ENCODE results near the gene RHBDF2. TPM values are rescaled to one million over a fixed set of nuclear protein-coding genes. Genes with fewer than 3 reads are reported as not detected.

RHBDF2 gene
- total and polyA plus RNA-seq, 12 donors = 6.5 to 33.1 (median 9.8) TPM

DNA sequence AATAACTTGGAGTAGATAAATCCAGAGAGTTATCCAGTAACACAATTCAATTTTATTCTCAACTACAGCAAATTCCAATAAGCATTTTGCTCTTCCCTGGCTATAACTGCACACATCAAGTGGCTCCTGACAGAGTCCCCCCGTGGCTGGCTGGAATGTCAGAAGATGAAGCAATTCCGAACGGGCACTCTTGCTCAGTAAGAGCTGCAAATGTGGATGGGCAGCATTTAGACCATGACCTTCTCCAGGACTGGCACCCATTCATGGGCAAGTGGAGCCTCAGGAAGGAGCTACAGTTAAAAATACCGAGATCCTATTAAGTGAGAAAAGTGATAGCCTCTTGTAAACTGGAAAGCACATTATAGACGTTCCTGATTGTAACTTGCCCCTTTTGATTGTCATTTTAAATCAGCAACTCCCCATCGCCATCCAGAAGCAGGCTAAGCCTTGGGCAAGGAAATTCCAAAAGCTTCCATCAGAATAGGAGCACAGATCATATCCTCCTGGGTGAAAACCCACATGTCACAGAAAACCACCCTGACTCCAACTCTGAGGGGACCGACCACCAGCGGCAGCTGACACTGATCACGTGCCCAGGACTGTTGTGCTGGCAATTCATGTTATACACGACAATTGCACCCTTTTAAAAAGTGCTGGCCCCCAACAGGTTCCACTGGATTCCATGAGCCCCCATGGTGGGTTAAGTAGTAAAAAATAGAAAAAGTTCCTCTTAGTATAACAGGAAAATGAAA lies 55.4 kb downstream of the RHBDF2 start:
- no peak for DNase-seq
- Histone ChIP-seq H3K27ac (peak overlapping the region in 9 of 10 donors; percentile 29 to 94 (median 76)), H3K36me3 (no peaks in the 10 kb centered on the region), H3K27me3 (no peaks in the 10 kb centered on the region), H3K4me3 (peak overlapping the region in 1 of 10 donors; percentile 6), H3K4me1 (peaks cover under 1 to 95% (median 71%) of the 10 kb centered on the region in 9 donors), H3K9me3 (no peaks in the 10 kb centered on the region)
- ATAC-seq = peak in 3 of 8 donors; percentile 22 to 62 (median 53)
- 42 to 55% methylated on average over 10 of the region's 10 CpGs for WGBS, 2 donors
- intact Hi-C loops (cut with DNase I) = loop anchor here in 2 of 10 donors (5.0 kb wide), 1 partner anchor 34 kb away; no protein-coding TSS in a partner anchor
- TF ChIP-seq, protein P1, sequence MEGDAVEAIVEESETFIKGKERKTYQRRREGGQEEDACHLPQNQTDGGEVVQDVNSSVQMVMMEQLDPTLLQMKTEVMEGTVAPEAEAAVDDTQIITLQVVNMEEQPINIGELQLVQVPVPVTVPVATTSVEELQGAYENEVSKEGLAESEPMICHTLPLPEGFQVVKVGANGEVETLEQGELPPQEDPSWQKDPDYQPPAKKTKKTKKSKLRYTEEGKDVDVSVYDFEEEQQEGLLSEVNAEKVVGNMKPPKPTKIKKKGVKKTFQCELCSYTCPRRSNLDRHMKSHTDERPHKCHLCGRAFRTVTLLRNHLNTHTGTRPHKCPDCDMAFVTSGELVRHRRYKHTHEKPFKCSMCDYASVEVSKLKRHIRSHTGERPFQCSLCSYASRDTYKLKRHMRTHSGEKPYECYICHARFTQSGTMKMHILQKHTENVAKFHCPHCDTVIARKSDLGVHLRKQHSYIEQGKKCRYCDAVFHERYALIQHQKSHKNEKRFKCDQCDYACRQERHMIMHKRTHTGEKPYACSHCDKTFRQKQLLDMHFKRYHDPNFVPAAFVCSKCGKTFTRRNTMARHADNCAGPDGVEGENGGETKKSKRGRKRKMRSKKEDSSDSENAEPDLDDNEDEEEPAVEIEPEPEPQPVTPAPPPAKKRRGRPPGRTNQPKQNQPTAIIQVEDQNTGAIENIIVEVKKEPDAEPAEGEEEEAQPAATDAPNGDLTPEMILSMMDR (IDR thresholded peaks at IDR 0.05) = no peak

DNA sequence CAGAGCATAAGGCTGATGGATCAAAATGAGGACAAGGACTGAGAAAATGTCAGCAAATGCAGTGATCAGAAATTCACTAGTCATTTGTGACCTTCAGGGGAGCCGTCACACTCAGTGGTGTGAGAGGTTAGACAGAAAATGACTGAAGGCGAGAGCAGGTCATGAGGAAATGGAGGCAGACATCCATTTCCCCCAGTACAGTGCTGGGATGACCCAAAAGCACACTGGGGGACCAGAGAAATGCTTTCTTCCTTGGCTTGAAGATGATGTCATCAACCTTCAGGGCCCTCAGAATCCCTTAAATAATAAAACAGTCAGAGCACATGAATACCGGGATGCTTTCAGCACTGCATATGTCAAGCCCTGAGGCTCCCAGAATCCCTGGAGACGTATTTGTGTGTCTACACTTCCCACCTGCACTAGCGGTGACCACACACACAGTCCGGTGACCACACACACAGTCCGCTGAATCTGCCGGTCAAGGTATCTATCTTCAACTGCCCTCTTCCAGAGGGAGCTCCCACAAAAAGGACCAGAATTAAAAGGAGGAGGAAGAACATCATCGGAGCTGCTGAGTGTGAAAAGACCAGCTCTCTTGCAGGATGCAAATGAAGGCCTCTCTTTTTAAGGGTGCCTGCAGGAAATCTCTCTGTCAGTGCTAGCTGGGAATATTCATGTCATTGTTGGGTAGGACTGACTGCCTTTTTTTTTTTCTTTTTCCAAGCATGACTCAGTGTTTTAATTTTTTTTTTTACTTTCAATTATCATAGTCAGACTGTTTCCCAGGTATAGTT lies 56.5 kb downstream of the RHBDF2 start:
- DNase-seq = no peak

DNA sequence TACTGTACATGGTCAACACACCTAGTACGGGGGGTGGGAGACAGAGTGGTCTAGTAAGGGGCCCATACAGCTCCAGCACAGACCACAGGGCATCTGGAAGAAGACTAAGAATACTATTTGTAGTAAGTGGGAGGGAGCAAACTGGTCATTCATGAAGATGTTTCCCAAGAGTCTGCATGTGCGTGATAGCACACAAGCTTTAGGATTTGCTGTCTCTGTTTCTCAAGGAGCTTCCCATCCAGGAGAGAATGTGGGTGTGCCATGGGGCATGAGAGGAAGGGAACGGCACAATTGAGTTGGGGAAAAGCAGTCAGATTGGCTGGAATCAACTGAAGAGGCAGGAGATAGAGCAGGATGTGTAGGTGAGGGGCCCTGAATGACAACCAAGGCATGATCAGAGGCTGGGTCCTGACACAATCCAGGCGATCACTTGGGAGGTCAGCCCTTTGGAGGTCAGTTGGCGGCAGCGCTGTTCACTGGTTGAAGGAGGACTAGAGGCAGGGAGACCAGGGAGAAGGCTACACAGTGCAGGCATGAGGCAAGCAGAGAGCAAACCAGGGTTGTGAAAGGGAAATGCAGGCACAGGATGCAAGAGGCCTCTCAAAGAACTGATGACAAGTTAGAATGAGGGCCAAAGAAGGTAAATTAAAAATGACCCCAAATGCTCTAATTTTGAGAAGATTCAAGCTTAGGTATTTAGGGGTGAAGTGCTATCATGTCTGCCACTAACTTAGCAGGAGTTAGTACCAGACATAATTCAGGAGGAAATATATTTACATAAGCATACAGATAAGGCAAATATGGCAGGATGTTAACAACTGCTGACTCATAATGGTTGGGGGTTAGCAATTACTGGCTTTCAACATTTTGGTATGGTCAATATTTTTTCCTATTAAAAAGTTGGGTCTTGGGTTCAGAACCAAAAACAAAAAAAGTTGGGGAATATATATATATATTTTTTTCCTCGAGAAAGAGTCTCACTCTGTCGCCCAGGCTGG lies 58.6 kb downstream of the RHBDF2 start:
- no peak overlapping the region for H3K27ac ChIP-seq

More for the DNA sequence above, 56.5 kb downstream of the RHBDF2 start:
- WGBS, 2 donors = 65 to 72% methylated on average over 9 of the region's 9 CpGs
- H3K27ac ChIP-seq = peak overlapping the region in 9 of 10 donors; percentile 14 to 94 (median 75)
- intact Hi-C loops (cut with DNase I) = loop anchor here in 2 of 10 donors (5.0 kb wide), 1 partner anchor 32 kb away; no protein-coding TSS in a partner anchor
- no peaks in the 10 kb centered on the region for H3K9me3 ChIP-seq
- H3K27me3 ChIP-seq = no peaks in the 10 kb centered on the region
- peaks cover 3 to 97% (median 75%) of the 10 kb centered on the region in 9 donors for H3K4me1 ChIP-seq
- H3K4me3 ChIP-seq = no peak overlapping the region
- TF ChIP-seq, protein P1 (IDR thresholded peaks at IDR 0.05) = no peak
- ATAC-seq = no peak
- no peaks in the 10 kb centered on the region for H3K36me3 ChIP-seq

More for the DNA sequence above, 58.6 kb downstream of the RHBDF2 start:
- ATAC-seq (no peak), DNase-seq (no peak)
- TF ChIP-seq, protein P1 (IDR thresholded peaks at IDR 0.05) = no peak
- H3K9me3 ChIP-seq = no peaks in the 10 kb centered on the region
- H3K27me3 ChIP-seq = no peaks in the 10 kb centered on the region
- no peaks in the 10 kb centered on the region for H3K36me3 ChIP-seq
- no peak overlapping the region for H3K4me3 ChIP-seq
- intact Hi-C loops (cut with DNase I) = no loop called here
- 90 to 91% methylated on average over 8 of the region's 8 CpGs for WGBS, 2 donors
- H3K4me1 ChIP-seq = peaks cover 3 to 97% (median 76%) of the 10 kb centered on the region in 9 donors
